Caco-2 (cell line): Measurements from ENCODE around the gene ERO1B. TPM values are rescaled to one million over a fixed set of nuclear protein-coding genes. Genes with fewer than 3 reads are reported as not detected.

Experiments used
- BruUV-seq: library from RNA; stranded (reverse); fragments of 400-500 nt; replicated peaks from 2 replicates; lab custom pipeline; 2021; lab: Mats Ljungman, UMichigan
- CTCF ChIA-PET: fragments of 300-600 bp; sonication (Branson Sonifier 250); formaldehyde crosslinking; loops from one replicate; lab custom pipeline; 2022; ENCODE audit warnings: antibody characterized with exemption; lab: Charles Lee
- POLR2A ChIA-PET: fragments of 300-600 bp; sonication (Branson Sonifier 250); formaldehyde crosslinking; loops from one replicate; lab custom pipeline; 2022; ENCODE audit warnings: antibody characterized with exemption; lab: Charles Lee
- DNase-seq, 2 experiments: peaks; one replicate each; pipeline versions ENCODE4 v3.0.0 to v3.0.0-alpha.2; 2020 to 2022
- H3K27me3 ChIP-seq: replicated peaks from 2 replicates; pipeline ENCODE4 v1.6.0; 2011; ENCODE audit warnings: low read length; ENCODE audit not compliant: control insufficient read depth, insufficient read depth
- H3K36me3 ChIP-seq: 2 replicates; pipeline ENCODE4 v1.5.1; 2011; ENCODE audit warnings: low read length; ENCODE audit not compliant: control insufficient read depth, insufficient read depth
- H3K4me1 ChIP-seq: fragments of 250-450 bp; sonication (Bioruptor Pico); 2 replicates; pipeline ENCODE4 v1.5.1; 2020; ENCODE audit warnings: mild to moderate bottlenecking
- H3K4me3 ChIP-seq: 2 replicates; pipeline ENCODE4 v1.5.1; 2011; ENCODE audit warnings: low read depth, mild to moderate bottlenecking, control low read depth, low read length
- H3K9me3 ChIP-seq: fragments of 250-450 bp; sonication (Bioruptor Pico); 2 replicates; pipeline ENCODE4 v1.5.1; 2020; ENCODE audit warnings: mild to moderate bottlenecking, moderate library complexity
- H3K27ac Mint-ChIP-seq: one replicate; pipeline ENCODE4 v1.8.0; 2022; ENCODE audit warnings: mixed read lengths; ENCODE audit not compliant: unreplicated experiment
- H3K27me3 Mint-ChIP-seq: one replicate; pipeline ENCODE4 v1.8.0; 2022; ENCODE audit warnings: mixed read lengths; ENCODE audit not compliant: insufficient read depth, unreplicated experiment
- H3K36me3 Mint-ChIP-seq: one replicate; pipeline ENCODE4 v1.8.0; 2022; ENCODE audit warnings: mild to moderate bottlenecking, mixed read lengths; ENCODE audit not compliant: insufficient read depth, unreplicated experiment
- H3K4me1 Mint-ChIP-seq: one replicate; pipeline ENCODE4 v1.8.0; 2022; ENCODE audit warnings: low read depth, mixed read lengths; ENCODE audit not compliant: unreplicated experiment
- H3K4me3 Mint-ChIP-seq: one replicate; pipeline ENCODE4 v1.8.0; 2022; ENCODE audit warnings: mild to moderate bottlenecking, moderate library complexity, mixed read lengths; ENCODE audit not compliant: unreplicated experiment
- H3K9me3 Mint-ChIP-seq: one replicate; pipeline ENCODE4 v1.8.0; 2022; ENCODE audit warnings: mixed read lengths; ENCODE audit not compliant: unreplicated experiment
- intact Hi-C: fragments of 100-400 bp; cut with micrococcal nuclease; formaldehyde crosslinking; loops from one replicate; pipeline ENCODE4 v1.10.0; 2022; ENCODE audit not compliant: unreplicated experiment
- total RNA-seq: library from RNA; stranded (reverse); gene quantifications from 2 replicates; pipeline ENCODE4 v1.2.3, GENCODE V29; 2022
- TF ChIP-seq, protein P1 (sequence below), 2 experiments: fragments of 200-600 bp in 1 of 2; IDR thresholded peaks; 1 replicate in 1 of 2; 2 replicates in 1 of 2; pipeline versions ENCODE4 v1.5.1 to v1.8.0; 2011 to 2022; ENCODE audit warnings: antibody characterized with exemption in 1 of 2, control low read depth in 1 of 2, inconsistent platforms in 1 of 2, low read depth in 1 of 2, low read length in 1 of 2, mild to moderate bottlenecking in 1 of 2, moderate library complexity in 1 of 2; ENCODE audit not compliant: insufficient read depth in 1 of 2, severe bottlenecking in 1 of 2, unreplicated experiment in 1 of 2

ERO1B gene
- total RNA-seq, 1 experiment from 2014 or later = 2.6 TPM

DNA sequence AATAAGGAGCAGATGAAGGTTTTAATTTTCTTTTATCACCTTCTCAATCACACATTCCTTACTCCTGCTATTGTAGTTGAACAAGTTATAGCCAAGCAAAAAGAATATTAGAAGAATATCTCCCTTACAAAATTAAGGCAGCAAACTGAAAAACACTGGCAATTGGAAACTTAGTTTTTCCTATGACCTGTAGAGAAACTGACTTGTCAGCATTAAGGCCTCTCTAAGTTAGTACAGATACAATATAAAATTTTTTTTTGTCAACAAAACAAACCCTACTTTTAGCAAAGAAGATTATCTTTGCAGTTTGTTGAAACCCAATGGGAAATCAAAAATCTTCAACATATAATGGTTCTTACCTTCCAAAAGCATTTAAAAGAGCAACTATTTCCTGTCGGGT lies 61.3 kb downstream of the ERO1B start:
- Histone ChIP-seq H3K4me3 (no peak overlapping the region), H3K4me1 (no peaks in the 10 kb centered on the region), H3K36me3 (no peaks in the 10 kb centered on the region), H3K27me3 (no peaks in the 10 kb centered on the region), H3K9me3 (no peaks in the 10 kb centered on the region)
- TF ChIP-seq, protein P1, sequence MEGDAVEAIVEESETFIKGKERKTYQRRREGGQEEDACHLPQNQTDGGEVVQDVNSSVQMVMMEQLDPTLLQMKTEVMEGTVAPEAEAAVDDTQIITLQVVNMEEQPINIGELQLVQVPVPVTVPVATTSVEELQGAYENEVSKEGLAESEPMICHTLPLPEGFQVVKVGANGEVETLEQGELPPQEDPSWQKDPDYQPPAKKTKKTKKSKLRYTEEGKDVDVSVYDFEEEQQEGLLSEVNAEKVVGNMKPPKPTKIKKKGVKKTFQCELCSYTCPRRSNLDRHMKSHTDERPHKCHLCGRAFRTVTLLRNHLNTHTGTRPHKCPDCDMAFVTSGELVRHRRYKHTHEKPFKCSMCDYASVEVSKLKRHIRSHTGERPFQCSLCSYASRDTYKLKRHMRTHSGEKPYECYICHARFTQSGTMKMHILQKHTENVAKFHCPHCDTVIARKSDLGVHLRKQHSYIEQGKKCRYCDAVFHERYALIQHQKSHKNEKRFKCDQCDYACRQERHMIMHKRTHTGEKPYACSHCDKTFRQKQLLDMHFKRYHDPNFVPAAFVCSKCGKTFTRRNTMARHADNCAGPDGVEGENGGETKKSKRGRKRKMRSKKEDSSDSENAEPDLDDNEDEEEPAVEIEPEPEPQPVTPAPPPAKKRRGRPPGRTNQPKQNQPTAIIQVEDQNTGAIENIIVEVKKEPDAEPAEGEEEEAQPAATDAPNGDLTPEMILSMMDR (IDR thresholded peaks at IDR 0.05; ENCODE audit: insufficient read depth in 1 of 2, low read depth in 1 of 2, low read length in 1 of 2, severe bottlenecking in 1 of 2, unreplicated experiment in 1 of 2) = no peak
- Mint-ChIP-seq H3K36me3 (no peaks in the 10 kb centered on the region), H3K4me3 (no peak overlapping the region), H3K9me3 (no peaks in the 10 kb centered on the region), H3K27me3 (no peaks in the 10 kb centered on the region), H3K4me1 (no peaks in the 10 kb centered on the region), H3K27ac (no peak overlapping the region)
- intact Hi-C loops = no loop called here
- DNase-seq = no peak
- POLR2A ChIA-PET = no interaction called here
- CTCF ChIA-PET = no interaction called here
- BruUV-seq = no TSS peak

DNA sequence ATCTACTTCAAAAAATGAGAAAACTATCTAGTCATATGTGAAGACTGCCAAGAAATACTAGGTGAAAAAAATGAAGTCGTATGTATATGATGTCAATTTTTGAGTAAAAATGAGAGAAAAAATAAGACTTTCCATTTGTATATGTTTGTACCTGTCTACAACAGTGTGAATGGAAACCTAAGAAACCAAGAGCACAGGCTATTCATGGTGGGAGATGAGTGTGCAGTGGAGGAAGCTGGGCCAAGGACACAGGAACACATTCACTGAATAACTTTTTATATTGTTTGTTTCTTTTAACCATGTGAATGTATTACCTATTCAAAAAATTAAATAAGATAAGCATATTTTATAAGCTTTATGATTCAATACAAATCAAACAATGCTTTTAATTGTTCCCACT lies 67.0 kb downstream of the ERO1B start:
- Histone ChIP-seq H3K4me1 (no peaks in the 10 kb centered on the region), H3K4me3 (no peak overlapping the region), H3K36me3 (no peaks in the 10 kb centered on the region), H3K9me3 (no peaks in the 10 kb centered on the region), H3K27me3 (no peaks in the 10 kb centered on the region)
- ChIA-PET CTCF (no interaction called here), POLR2A (no interaction called here)
- intact Hi-C loops = loop anchor here (5.0 kb wide), 1 partner anchor 537 kb away; no protein-coding TSS in a partner anchor
- H3K27ac Mint-ChIP-seq = no peak overlapping the region
- H3K4me3 Mint-ChIP-seq = no peak overlapping the region
- no peaks in the 10 kb centered on the region for H3K27me3 Mint-ChIP-seq
- no peaks in the 10 kb centered on the region for H3K4me1 Mint-ChIP-seq
- TF ChIP-seq, protein P1 (IDR thresholded peaks at IDR 0.05; ENCODE audit: insufficient read depth in 1 of 2, low read depth in 1 of 2, low read length in 1 of 2, severe bottlenecking in 1 of 2, unreplicated experiment in 1 of 2) = no peak
- H3K9me3 Mint-ChIP-seq = no peaks in the 10 kb centered on the region
- DNase-seq = no peak
- BruUV-seq = no TSS peak
- H3K36me3 Mint-ChIP-seq = no peaks in the 10 kb centered on the region

DNA sequence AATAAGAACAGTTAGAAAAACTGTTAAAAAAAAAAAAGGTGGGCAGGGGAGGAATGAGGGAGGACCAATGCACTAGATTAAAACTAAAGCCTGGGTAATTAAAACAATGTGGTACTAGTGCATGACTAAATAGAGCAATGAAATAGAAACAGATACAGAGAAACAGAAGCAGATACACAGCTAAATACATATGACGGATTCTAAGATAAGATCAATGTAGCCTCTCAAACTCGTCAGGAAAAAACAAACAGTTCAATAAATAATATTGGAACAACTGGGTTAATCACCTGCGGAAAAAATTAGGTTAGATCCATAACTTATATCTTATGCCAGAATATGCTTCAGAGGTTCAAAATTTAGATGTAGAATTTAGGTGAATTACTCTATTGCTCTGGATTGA lies 68.2 kb downstream of the ERO1B start:
- Histone ChIP-seq H3K9me3 (no peaks in the 10 kb centered on the region), H3K4me3 (no peak overlapping the region), H3K4me1 (no peaks in the 10 kb centered on the region), H3K36me3 (no peaks in the 10 kb centered on the region), H3K27me3 (no peaks in the 10 kb centered on the region)
- BruUV-seq = no TSS peak
- POLR2A ChIA-PET = no interaction called here
- Mint-ChIP-seq H3K9me3 (no peaks in the 10 kb centered on the region), H3K36me3 (no peaks in the 10 kb centered on the region), H3K4me3 (no peak overlapping the region), H3K27ac (no peak overlapping the region), H3K27me3 (no peaks in the 10 kb centered on the region), H3K4me1 (no peaks in the 10 kb centered on the region)
- intact Hi-C loops = no loop called here
- CTCF ChIA-PET = interaction anchor here (0.6 kb wide), 1 partner anchor 14 kb away, joined by 8 read pairs; no protein-coding TSS in a partner anchor
- TF ChIP-seq, protein P1 (IDR thresholded peaks at IDR 0.05; ENCODE audit: insufficient read depth in 1 of 2, low read depth in 1 of 2, low read length in 1 of 2, severe bottlenecking in 1 of 2, unreplicated experiment in 1 of 2) = no peak
- DNase-seq = no peak
